Activated naive CD8-positive, alpha-beta T cell (primary cell): ENCODE measurements around the gene ZNF692.
"Not testable (repeated sequence)": the region's sequence is repeated elsewhere in the genome, so short reads cannot be mapped to it uniquely, and the experiment has no call there.

ENCODE experiments used
- H3K27ac Mint-ChIP-seq: one replicate; pipeline ENCODE4 v1.8.0; 2021; ENCODE audit warnings: mixed read lengths
- H3K27me3 Mint-ChIP-seq: one replicate; pipeline ENCODE4 v1.8.0; 2021; ENCODE audit warnings: mixed read lengths
- H3K36me3 Mint-ChIP-seq: one replicate; pipeline ENCODE4 v1.8.0; 2021; ENCODE audit warnings: mixed read lengths
- H3K4me1 Mint-ChIP-seq: one replicate; pipeline ENCODE4 v1.8.0; 2021; ENCODE audit warnings: low read depth, mixed read lengths
- H3K4me3 Mint-ChIP-seq: one replicate; pipeline ENCODE4 v1.8.0; 2021; ENCODE audit warnings: mild to moderate bottlenecking, mixed read lengths
- H3K9me3 Mint-ChIP-seq: one replicate; pipeline ENCODE4 v1.8.0; 2021; ENCODE audit warnings: low read depth, mixed read lengths

ZNF692 gene

GRCh38 chr1:248889914-248890243 is 31.0 kb upstream of the ZNF692 start:
- not testable (repeated sequence) for H3K27ac Mint-ChIP-seq, H3K36me3 Mint-ChIP-seq, H3K27me3 Mint-ChIP-seq, H3K9me3 Mint-ChIP-seq, H3K4me3 Mint-ChIP-seq, H3K4me1 Mint-ChIP-seq

- Mint-ChIP-seq H3K4me3 (no peak overlapping the region), H3K27ac (no peak overlapping the region), H3K9me3 (no peaks in the 10 kb centered on the region), H3K36me3 (no peaks in the 10 kb centered on the region), H3K4me1 (no peaks in the 10 kb centered on the region), H3K27me3 (no peaks in the 10 kb centered on the region)
Measured at GRCh38 chr1:248886237-248886895, 27.5 kb upstream of the ZNF692 start.

- no peaks in the 10 kb centered on the region for H3K4me1 Mint-ChIP-seq
- no peaks in the 10 kb centered on the region for H3K9me3 Mint-ChIP-seq
- no peak overlapping the region for H3K27ac Mint-ChIP-seq
Measured at GRCh38 chr1:248885646-248886045, 26.8 kb upstream of the ZNF692 start.

GRCh38 chr1:248884632-248885295 is 25.9 kb upstream of the ZNF692 start:
- no peaks in the 10 kb centered on the region for H3K4me1 Mint-ChIP-seq
- H3K9me3 Mint-ChIP-seq = no peaks in the 10 kb centered on the region

More at GRCh38 chr1:248885646-248886045, 26.8 kb upstream of the ZNF692 start:
- no peaks in the 10 kb centered on the region for H3K36me3 Mint-ChIP-seq
- H3K4me3 Mint-ChIP-seq = no peak overlapping the region
- H3K27me3 Mint-ChIP-seq = no peaks in the 10 kb centered on the region

GRCh38 chr1:248882427-248882826 is 23.5 kb upstream of the ZNF692 start:
- H3K9me3 Mint-ChIP-seq, H3K4me1 Mint-ChIP-seq, H3K4me3 Mint-ChIP-seq, H3K27ac Mint-ChIP-seq, H3K36me3 Mint-ChIP-seq, H3K27me3 Mint-ChIP-seq: not testable (repeated sequence)

More at GRCh38 chr1:248884632-248885295, 25.9 kb upstream of the ZNF692 start:
- no peak overlapping the region for H3K4me3 Mint-ChIP-seq
- H3K27ac Mint-ChIP-seq = no peak overlapping the region
- no peaks in the 10 kb centered on the region for H3K36me3 Mint-ChIP-seq
- H3K27me3 Mint-ChIP-seq = no peaks in the 10 kb centered on the region

GRCh38 chr1:248881261-248881660 is 22.4 kb upstream of the ZNF692 start:
- no peak overlapping the region for H3K27ac Mint-ChIP-seq
- peaks cover 2% of the 10 kb centered on the region for H3K4me1 Mint-ChIP-seq
- no peak overlapping the region for H3K4me3 Mint-ChIP-seq
- no peaks in the 10 kb centered on the region for H3K9me3 Mint-ChIP-seq
- no peaks in the 10 kb centered on the region for H3K27me3 Mint-ChIP-seq
- H3K36me3 Mint-ChIP-seq = no peaks in the 10 kb centered on the region

- no peaks in the 10 kb centered on the region for H3K9me3 Mint-ChIP-seq
- no peaks in the 10 kb centered on the region for H3K36me3 Mint-ChIP-seq
- H3K4me3 Mint-ChIP-seq = peak overlapping the region; percentile 95
- H3K27me3 Mint-ChIP-seq = no peaks in the 10 kb centered on the region
- peaks cover 15% of the 10 kb centered on the region for H3K4me1 Mint-ChIP-seq
- peak overlapping the region; percentile 97 for H3K27ac Mint-ChIP-seq
Measured at GRCh38 chr1:248873993-248874533, 15.2 kb upstream of the ZNF692 start.

GRCh38 chr1:248873409-248873992 is 14.6 kb upstream of the ZNF692 start:
- H3K4me1 Mint-ChIP-seq = peaks cover 15% of the 10 kb centered on the region
- H3K36me3 Mint-ChIP-seq = no peaks in the 10 kb centered on the region
- peak overlapping the region; percentile 95 for H3K4me3 Mint-ChIP-seq
- H3K9me3 Mint-ChIP-seq = no peaks in the 10 kb centered on the region
- H3K27me3 Mint-ChIP-seq = no peaks in the 10 kb centered on the region
- H3K27ac Mint-ChIP-seq = peak overlapping the region; percentile 97

- H3K27ac Mint-ChIP-seq = peak overlapping the region; percentile 97
- H3K4me1 Mint-ChIP-seq = peaks cover 15% of the 10 kb centered on the region
- H3K9me3 Mint-ChIP-seq = no peaks in the 10 kb centered on the region
- no peaks in the 10 kb centered on the region for H3K36me3 Mint-ChIP-seq
- H3K27me3 Mint-ChIP-seq = no peaks in the 10 kb centered on the region
- peak overlapping the region; percentile 95 for H3K4me3 Mint-ChIP-seq
Measured at GRCh38 chr1:248872752-248873408, 14.0 kb upstream of the ZNF692 start.

GRCh38 chr1:248871837-248872401 is 13.0 kb upstream of the ZNF692 start:
- H3K27ac Mint-ChIP-seq = no peak overlapping the region
- peaks cover 15% of the 10 kb centered on the region for H3K4me1 Mint-ChIP-seq
- no peaks in the 10 kb centered on the region for H3K9me3 Mint-ChIP-seq
- H3K36me3 Mint-ChIP-seq = no peaks in the 10 kb centered on the region
- no peaks in the 10 kb centered on the region for H3K27me3 Mint-ChIP-seq
- no peak overlapping the region for H3K4me3 Mint-ChIP-seq

- peaks cover 43% of the 10 kb centered on the region for H3K4me1 Mint-ChIP-seq
- no peaks in the 10 kb centered on the region for H3K27me3 Mint-ChIP-seq
- H3K9me3 Mint-ChIP-seq = no peaks in the 10 kb centered on the region
- peak overlapping the region; percentile 92 for H3K27ac Mint-ChIP-seq
- peak overlapping the region; percentile 90 for H3K4me3 Mint-ChIP-seq
- H3K36me3 Mint-ChIP-seq = no peaks in the 10 kb centered on the region
Measured at GRCh38 chr1:248862998-248863881, 4.4 kb upstream of the ZNF692 start.

GRCh38 chr1:248862695-248862997 is 3.8 kb upstream of the ZNF692 start:
- Mint-ChIP-seq H3K36me3 (no peaks in the 10 kb centered on the region), H3K4me1 (peaks cover 47% of the 10 kb centered on the region), H3K27me3 (no peaks in the 10 kb centered on the region), H3K27ac (peak overlapping the region; percentile 85), H3K4me3 (peak overlapping the region; percentile 90), H3K9me3 (no peaks in the 10 kb centered on the region)

GRCh38 chr1:248861616-248862015 is 2.7 kb upstream of the ZNF692 start:
- Mint-ChIP-seq H3K27me3 (no peaks in the 10 kb centered on the region), H3K4me3 (peak overlapping the region; percentile 38), H3K36me3 (no peaks in the 10 kb centered on the region), H3K9me3 (no peaks in the 10 kb centered on the region), H3K4me1 (peaks cover 53% of the 10 kb centered on the region), H3K27ac (no peak overlapping the region)

- Mint-ChIP-seq H3K27ac (peak overlapping the region; percentile 94), H3K36me3 (peaks cover 2% of the 10 kb centered on the region), H3K27me3 (no peaks in the 10 kb centered on the region), H3K9me3 (no peaks in the 10 kb centered on the region), H3K4me3 (peak overlapping the region; percentile 94), H3K4me1 (peaks cover 60% of the 10 kb centered on the region)
Measured at GRCh38 chr1:248860007-248860406, 1.1 kb upstream of the ZNF692 start.
